Spleen (tissue), 11 donors: ENCODE results near the gene GRIK1. TPM values are rescaled to one million over a fixed set of nuclear protein-coding genes. Genes with fewer than 3 reads are reported as not detected.

Experiments
- DNase-seq: peaks from one replicate; pipeline ENCODE4 v3.0.0-alpha.2; 2020
- H3K27ac ChIP-seq, 8 donors: fragments of 200-600 bp; sonication (generic) in 7 of 8; 1 replicate in 4 of 8; 2 replicates in 4 of 8; pipeline versions ENCODE4 v1.5.0 to v1.8.0; 2016 to 2021; ENCODE audit warnings: inconsistent platforms in 4 of 8, mild to moderate bottlenecking in 4 of 8, moderate library complexity in 1 of 8
- H3K27me3 ChIP-seq, 7 donors: fragments of 200-600 bp; sonication (generic) in 6 of 7; replicated peaks in 1 of 7; 1 replicate in 4 of 7; 2 replicates in 3 of 7; pipeline versions ENCODE4 v1.5.0 to v1.8.0; 2016 to 2021; ENCODE audit warnings: inconsistent platforms in 3 of 7, mild to moderate bottlenecking in 1 of 7
- H3K36me3 ChIP-seq, 6 donors: fragments of 200-600 bp; sonication (generic) in 5 of 6; 1 replicate in 4 of 6; 2 replicates in 2 of 6; pipeline versions ENCODE4 v1.5.0 to v1.8.0; 2016 to 2021; ENCODE audit warnings: inconsistent platforms in 2 of 6
- H3K4me1 ChIP-seq, 6 donors: fragments of 200-600 bp; sonication (generic) in 5 of 6; 1 replicate in 3 of 6; 2 replicates in 3 of 6; pipeline versions ENCODE4 v1.5.0 to v1.8.0; 2016 to 2021; ENCODE audit warnings: inconsistent platforms in 3 of 6
- H3K4me3 ChIP-seq, 8 donors: fragments of 200-600 bp; sonication (generic) in 7 of 8; 1 replicate in 4 of 8; 2 replicates in 4 of 8; pipeline versions ENCODE4 v1.5.0 to v1.8.0; 2016 to 2021; ENCODE audit warnings: inconsistent platforms in 4 of 8, mild to moderate bottlenecking in 4 of 8, moderate library complexity in 2 of 8
- H3K9me3 ChIP-seq, 8 donors: fragments of 200-600 bp; sonication (generic) in 7 of 8; 1 replicate in 4 of 8; 2 replicates in 4 of 8; pipeline versions ENCODE4 v1.5.0 to v1.8.0; 2016 to 2021; ENCODE audit warnings: inconsistent platforms in 4 of 8
- POLR2A ChIP-seq, 3 donors: fragments of 450-650 bp; IDR thresholded peaks; one replicate each; pipeline ENCODE4 v1.5.1; 2017; ENCODE audit warnings: antibody characterized with exemption in 3 of 3, mild to moderate bottlenecking in 1 of 3
- POLR2AphosphoS5 ChIP-seq, 3 donors: sonication (generic); formaldehyde crosslinking; IDR thresholded peaks; one replicate each; pipeline ENCODE4 v1.5.1; 2017; ENCODE audit warnings: antibody characterized with exemption in 3 of 3
- WGBS, 5 donors: extraction: QIAGEN DNeasy Blood & Tissue Kit in 3 of 5; methylation state at CpG; one replicate each; pipeline versions ENCODE4 v1.1.5 to v1.1.7; 2013 to 2018; 5-methylcytosine and 5-hydroxymethylcytosine counted together
- intact Hi-C: fragments of 100-400 bp; cut with DNase I; formaldehyde crosslinking; loops from one replicate; pipeline ENCODE4 v1.15.0; 2023; ENCODE audit warnings: low total_unique reads
- polyA plus RNA-seq, 3 donors: library from polyadenylated mRNA; stranded (reverse); fragments of 200-250 nt; gene quantifications; one replicate each; pipeline ENCODE4 v1.2.1, GENCODE V29; 2013
- total RNA-seq, 7 donors: library from RNA; depleted of rRNA in 3 of 7; stranded (reverse); fragments of >200 nt in 3 of 7; fragmentation: NEBNext Ultra II Directional in 4 of 7; extraction: Animal tissue kit (Norgen Biotek cat#: 25700) in 4 of 7; gene quantifications; one replicate each; pipeline versions ENCODE4 v1.1.0 to v1.2.1, GENCODE V29; 2016 to 2021
- TF ChIP-seq, protein P1 (sequence below), 11 experiments: fragments of 200-600 bp in 7 of 11; fragments of 450-650 bp in 4 of 11; sonication (generic) in 4 of 11; IDR thresholded peaks in 8 of 11; conservative IDR thresholded peaks in 3 of 11; 1 replicate in 7 of 11; 2 replicates in 4 of 11; pipeline versions ENCODE4 v1.4.0 to v1.8.0; 2016 to 2021; ENCODE audit warnings: antibody characterized with exemption in 11 of 11, inconsistent platforms in 4 of 11, mild to moderate bottlenecking in 1 of 11
- donor health status: healthy with polysubstance abuse.
- donor health status: DM: no; HTN: no; CAD: no; lungs with moderate emphysema.
- donor health status: DM: no; HTN: no; CAD: no.
- donor health status: Bipolar disorder and iron deficiency.
- donor health status: healthy.
- donor health status: DM: no; HTN: no; CAD: no.
- donor health status: DM: yes; HTN: yes; CAD: no.

Gene GRIK1
- total and polyA plus RNA-seq, 10 donors: 0.02 to 0.17 (median 0.04) TPM; not detected in 7

DNA sequence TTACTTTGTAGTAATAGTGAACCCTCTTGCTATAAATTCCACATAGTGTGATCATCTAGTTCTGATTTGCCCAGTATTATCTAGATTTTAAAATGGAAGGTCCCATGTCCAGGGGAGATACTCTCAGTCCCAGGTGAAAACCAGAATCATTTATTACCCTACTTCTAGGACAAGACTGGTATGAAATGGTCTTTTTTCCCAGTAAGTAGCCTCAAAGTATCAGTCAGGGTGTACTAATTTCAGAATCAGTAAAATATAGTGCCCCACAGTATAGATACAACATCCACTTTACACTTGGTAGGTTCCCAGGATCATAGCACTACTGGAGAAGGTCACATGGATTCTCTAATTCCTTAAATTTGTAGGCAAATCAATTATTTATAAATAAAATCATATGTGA, 318.3 kb downstream of the GRIK1 start:
- no peaks in the 10 kb centered on the region for H3K36me3 ChIP-seq
- no peaks in the 10 kb centered on the region for H3K4me1 ChIP-seq
- H3K27ac ChIP-seq: no peak overlapping the region
- intact Hi-C loops: no loop called here
- TF ChIP-seq POLR2A (IDR thresholded peaks at IDR 0.05): no peak
- TF ChIP-seq, protein P1, sequence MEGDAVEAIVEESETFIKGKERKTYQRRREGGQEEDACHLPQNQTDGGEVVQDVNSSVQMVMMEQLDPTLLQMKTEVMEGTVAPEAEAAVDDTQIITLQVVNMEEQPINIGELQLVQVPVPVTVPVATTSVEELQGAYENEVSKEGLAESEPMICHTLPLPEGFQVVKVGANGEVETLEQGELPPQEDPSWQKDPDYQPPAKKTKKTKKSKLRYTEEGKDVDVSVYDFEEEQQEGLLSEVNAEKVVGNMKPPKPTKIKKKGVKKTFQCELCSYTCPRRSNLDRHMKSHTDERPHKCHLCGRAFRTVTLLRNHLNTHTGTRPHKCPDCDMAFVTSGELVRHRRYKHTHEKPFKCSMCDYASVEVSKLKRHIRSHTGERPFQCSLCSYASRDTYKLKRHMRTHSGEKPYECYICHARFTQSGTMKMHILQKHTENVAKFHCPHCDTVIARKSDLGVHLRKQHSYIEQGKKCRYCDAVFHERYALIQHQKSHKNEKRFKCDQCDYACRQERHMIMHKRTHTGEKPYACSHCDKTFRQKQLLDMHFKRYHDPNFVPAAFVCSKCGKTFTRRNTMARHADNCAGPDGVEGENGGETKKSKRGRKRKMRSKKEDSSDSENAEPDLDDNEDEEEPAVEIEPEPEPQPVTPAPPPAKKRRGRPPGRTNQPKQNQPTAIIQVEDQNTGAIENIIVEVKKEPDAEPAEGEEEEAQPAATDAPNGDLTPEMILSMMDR (IDR thresholded peaks at IDR 0.05 in 8 of 11, conservative IDR thresholded peaks at IDR 0.05 in 3 of 11): no peak
- peaks cover 0 to 7% (median 0%) of the 10 kb centered on the region in 8 donors for H3K9me3 ChIP-seq
- no peak overlapping the region for H3K4me3 ChIP-seq
- no peaks in the 10 kb centered on the region for H3K27me3 ChIP-seq
- no peak for DNase-seq

DNA sequence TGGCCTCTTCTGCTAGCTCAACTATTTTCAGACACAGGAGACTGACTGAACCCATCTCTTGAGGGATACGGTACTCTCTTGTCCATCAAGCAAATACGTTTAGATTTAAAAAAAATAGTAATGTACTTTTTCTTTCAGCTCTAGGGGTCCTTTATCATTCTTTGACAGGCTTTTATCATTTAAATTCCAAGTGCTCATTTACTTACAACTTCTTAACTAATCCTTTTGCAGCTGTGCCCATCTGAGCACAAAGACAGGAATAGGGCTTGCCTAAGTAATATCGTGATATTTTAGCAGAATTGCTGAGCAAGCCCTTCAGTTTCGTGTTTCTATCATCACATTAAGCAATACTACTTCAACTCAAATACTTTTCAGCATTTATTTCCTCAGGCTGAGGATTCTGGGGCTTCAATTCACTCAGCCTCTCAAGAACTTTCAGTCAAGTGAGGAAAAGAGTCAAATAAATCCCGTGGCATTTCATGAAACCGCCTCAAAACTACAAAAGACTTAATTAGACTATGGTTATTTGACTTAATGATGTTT, 323.5 kb downstream of the GRIK1 start:
- no peaks in the 10 kb centered on the region for H3K36me3 ChIP-seq
- peaks cover 0 to 7% (median 0%) of the 10 kb centered on the region in 8 donors for H3K9me3 ChIP-seq
- no peak overlapping the region for H3K27ac ChIP-seq
- H3K4me1 ChIP-seq: no peaks in the 10 kb centered on the region
- no peaks in the 10 kb centered on the region for H3K27me3 ChIP-seq
- TF ChIP-seq POLR2A (IDR thresholded peaks at IDR 0.05) (no peak), POLR2AphosphoS5 (IDR thresholded peaks at IDR 0.05) (no peak)
- TF ChIP-seq, protein P1 (IDR thresholded peaks at IDR 0.05 in 8 of 11, conservative IDR thresholded peaks at IDR 0.05 in 3 of 11): no peak
- no peak overlapping the region for H3K4me3 ChIP-seq
- 58 to 81% (median 70%) methylated on average over 6 of the region's 6 CpGs for WGBS, 5 donors
- no peak for DNase-seq
- intact Hi-C loops: no loop called here

DNA sequence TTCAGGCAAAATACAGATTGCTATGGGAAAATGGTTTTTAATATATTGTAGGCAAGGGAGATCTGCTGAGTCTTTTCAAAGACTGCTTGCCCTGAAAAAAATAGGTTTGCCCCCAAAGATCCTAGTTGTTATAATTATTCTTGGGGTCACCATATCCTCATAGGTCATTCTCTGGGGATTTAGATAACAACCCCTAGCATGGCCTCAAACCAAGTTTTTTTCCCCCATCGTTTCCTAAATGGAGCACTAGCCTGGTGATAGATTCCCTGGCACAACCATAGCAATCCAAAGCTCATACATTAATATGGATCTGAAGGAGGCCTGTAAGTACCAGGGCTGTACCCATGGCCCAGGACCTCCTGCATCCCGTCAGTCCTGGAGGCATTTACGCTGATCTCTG, 325.9 kb downstream of the GRIK1 start:
- Histone ChIP-seq H3K4me1 (no peaks in the 10 kb centered on the region), H3K9me3 (peaks cover 0 to 7% (median 0%) of the 10 kb centered on the region in 8 donors), H3K27ac (no peak overlapping the region), H3K36me3 (no peaks in the 10 kb centered on the region), H3K27me3 (no peaks in the 10 kb centered on the region), H3K4me3 (no peak overlapping the region)
- 72 to 98% (median 92%) methylated on average over 3 of the region's 3 CpGs for WGBS, 5 donors
- DNase-seq: no peak
- no peak for TF ChIP-seq POLR2AphosphoS5 (IDR thresholded peaks at IDR 0.05)
- intact Hi-C loops: no loop called here

DNA sequence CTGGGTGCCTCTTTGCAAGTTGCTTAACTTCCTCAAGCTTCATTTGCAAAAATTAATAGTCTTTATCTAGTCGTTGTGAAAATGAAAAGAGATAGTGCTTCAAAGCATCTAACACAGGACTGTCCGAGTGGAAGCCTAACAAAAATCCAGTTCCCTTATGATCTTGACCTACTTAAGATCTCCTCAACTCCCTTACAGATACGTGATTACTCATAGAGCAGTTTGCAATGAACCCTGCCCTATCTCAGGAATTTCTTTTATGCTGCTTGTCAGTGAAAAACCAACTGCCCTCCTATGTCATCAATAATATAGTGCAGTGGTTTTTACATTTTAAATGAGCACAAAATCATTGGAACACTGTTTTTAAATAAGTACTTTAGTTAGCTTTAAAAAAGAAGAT, 326.8 kb downstream of the GRIK1 start:
- 57 to 71% (median 59%) methylated on average over 3 of the region's 3 CpGs for WGBS, 5 donors
- intact Hi-C loops: no loop called here
- no peak for TF ChIP-seq POLR2A (IDR thresholded peaks at IDR 0.05)
- TF ChIP-seq POLR2AphosphoS5 (IDR thresholded peaks at IDR 0.05): no peak
- TF ChIP-seq, protein P1 (IDR thresholded peaks at IDR 0.05 in 8 of 11, conservative IDR thresholded peaks at IDR 0.05 in 3 of 11): no peak
- H3K4me3 ChIP-seq: no peak overlapping the region
- no peak for DNase-seq
- no peaks in the 10 kb centered on the region for H3K36me3 ChIP-seq
- peaks cover 0 to under 1% (median 0%) of the 10 kb centered on the region in 8 donors for H3K9me3 ChIP-seq
- H3K27ac ChIP-seq: no peak overlapping the region
- no peaks in the 10 kb centered on the region for H3K27me3 ChIP-seq
- no peaks in the 10 kb centered on the region for H3K4me1 ChIP-seq
